ENCODE measurements around the gene HSD17B14. TPM values are rescaled to one million over a fixed set of nuclear protein-coding genes. Genes with fewer than 3 reads are reported as not detected.
A peak's percentile ranks its signal among the peaks of the same experiment; 100 is the strongest.

The HSD17B14 gene
- total and polyA plus RNA-seq, 2 of the 13 experiments (the other 11 are each of a cell fraction or from before 2014, with no cell fraction given): 0.58 to 1.2 TPM

DNA sequence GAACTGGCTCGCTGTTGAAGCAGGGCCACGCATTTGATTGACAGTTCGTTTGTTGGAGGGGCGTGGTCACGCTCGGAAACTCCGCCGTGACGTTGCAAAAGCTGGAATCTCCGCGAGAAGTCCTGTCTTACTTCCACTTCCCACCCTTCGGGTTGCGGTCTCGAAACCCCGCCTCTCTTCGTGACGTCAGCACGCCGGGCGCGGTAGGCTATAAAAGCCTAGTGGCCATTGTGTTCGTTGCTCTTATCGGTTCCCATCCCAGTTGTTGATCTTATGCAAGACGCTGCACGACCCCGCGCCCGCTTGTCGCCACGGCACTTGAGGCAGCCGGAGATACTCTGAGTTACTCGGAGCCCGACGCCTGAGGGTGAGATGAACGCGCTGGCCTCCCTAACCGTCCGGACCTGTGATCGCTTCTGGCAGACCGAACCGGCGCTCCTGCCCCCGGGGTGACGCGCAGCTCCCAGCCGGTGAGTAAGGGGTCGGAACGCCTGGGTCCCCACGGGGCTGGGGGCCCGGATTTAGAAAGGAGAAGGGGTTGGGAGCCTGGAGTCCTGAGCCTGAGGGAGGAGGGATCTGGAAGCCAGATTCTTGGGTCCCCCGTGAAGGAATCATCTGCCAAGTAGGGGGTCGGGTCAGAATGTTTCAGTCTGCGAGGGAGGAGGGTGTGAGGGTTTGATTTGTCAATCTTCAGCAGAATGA, 36.0 kb upstream of the HSD17B14 start, which contains the start of gene PPP1R15A (continued):
- TF ChIP-seq SOX13 (IDR thresholded peaks at IDR 0.05): peak; percentile 53; the same call in 1 of the 2 replicates
- TF ChIP-seq SOX13 (CRISPR knock-in tag; conservative IDR thresholded peaks at IDR 0.05 in 1 of 2, IDR thresholded peaks at IDR 0.05 in 1 of 2): peak in 1 of 2 experiments; percentile 72; a peak in 2 of 4 replicates
- TF ChIP-seq ZNF614 (CRISPR knock-in tag; IDR thresholded peaks at IDR 0.05; ENCODE audit: borderline replicate concordance): peak; percentile 79; the same call in 1 of the 2 replicates
- TF ChIP-seq ZNF777 (CRISPR knock-in tag; IDR thresholded peaks at IDR 0.05): no peak
- TF ChIP-seq SMAD3 (CRISPR knock-in tag; IDR thresholded peaks at IDR 0.05): peak; percentile 12; the same call in 1 of the 2 replicates
- no peak for TF ChIP-seq FOXM1 (CRISPR knock-in tag; IDR thresholded peaks at IDR 0.05)
- TF ChIP-seq YEATS4 (CRISPR knock-in tag; IDR thresholded peaks at IDR 0.05; ENCODE audit: borderline replicate concordance): peak; percentile 37; the same call in 1 of the 2 replicates
- TF ChIP-seq KLF16 (CRISPR knock-in tag; IDR thresholded peaks at IDR 0.05): peak in 1 of 2 experiments; percentile 80; a peak in 2 of 4 replicates
- peak; percentile 70 for TF ChIP-seq ZNF205 (CRISPR knock-in tag; IDR thresholded peaks at IDR 0.05)
- no peak for TF ChIP-seq TBP (CRISPR knock-in tag; IDR thresholded peaks at IDR 0.05)
- TF ChIP-seq NFE2 (CRISPR knock-in tag; IDR thresholded peaks at IDR 0.05): no peak
- TF ChIP-seq DPF2 (CRISPR knock-in tag; IDR thresholded peaks at IDR 0.05; ENCODE audit: borderline replicate concordance, low read depth): no peak; the same call in 1 of the 2 replicates
- no peak for TF ChIP-seq KIAA2018 (CRISPR knock-in tag; IDR thresholded peaks at IDR 0.05; ENCODE audit: borderline replicate concordance)
- TF ChIP-seq, protein P1, sequence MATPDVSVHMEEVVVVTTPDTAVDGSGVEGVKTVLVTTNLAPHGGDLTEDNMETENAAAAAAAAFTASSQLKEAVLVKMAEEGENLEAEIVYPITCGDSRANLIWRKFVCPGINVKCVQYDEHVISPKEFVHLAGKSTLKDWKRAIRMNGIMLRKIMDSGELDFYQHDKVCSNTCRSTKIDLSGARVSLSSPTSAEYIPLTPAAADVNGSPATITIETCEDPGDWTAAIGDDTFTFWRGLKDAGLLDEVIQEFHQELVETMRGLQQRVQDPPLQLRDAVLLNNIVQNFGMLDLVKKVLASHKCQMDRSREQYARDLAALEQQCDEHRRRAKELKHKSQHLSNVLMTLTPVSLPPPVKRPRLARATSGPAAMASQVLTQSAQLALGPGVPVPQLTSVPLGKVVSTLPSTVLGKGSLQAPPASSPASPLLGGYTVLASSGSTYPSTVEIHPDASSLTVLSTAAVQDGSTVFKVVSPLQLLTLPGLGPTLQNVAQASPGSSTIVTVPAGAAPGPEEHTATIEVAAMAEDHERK (CRISPR knock-in tag; IDR thresholded peaks at IDR 0.05; ENCODE audit: low read depth): no peak; the same call in 1 of the 2 replicates
- 0 out of 2 replicates have a peak, but pooled peaks have one; percentile 62 for TF ChIP-seq ZNF33B (CRISPR knock-in tag; IDR thresholded peaks at IDR 0.05)
- no peak for TF ChIP-seq GRHL1 (CRISPR knock-in tag; conservative IDR thresholded peaks at IDR 0.05)
- TF ChIP-seq ZNF350 (CRISPR knock-in tag; IDR thresholded peaks at IDR 0.05; ENCODE audit: borderline replicate concordance, low read depth): peak; percentile 90
- TF ChIP-seq KLF13 (CRISPR knock-in tag; IDR thresholded peaks at IDR 0.05): no peak

Data from HepG2 (cell line).